HG02610 (cell line): Measurements from ENCODE around the gene FYN.
"Not testable (repeated sequence)": the region's sequence is repeated elsewhere in the genome, so short reads cannot be mapped to it uniquely, and the experiment has no call there.

Experiments used
- ATAC-seq: cut with Tn5 transposase; IDR thresholded peaks from one replicate; pipeline ENCODE4 v1.9.1; 2021; ENCODE audit warnings: mild to moderate bottlenecking, moderate library complexity; ENCODE audit not compliant: unreplicated experiment

The FYN gene

GRCh38 chr6:111792914-111793700 is 80.1 kb downstream of the FYN start:
- ATAC-seq, result no peak

- no peak for ATAC-seq
These were observed 81.0 kb downstream of the FYN start for GRCh38 chr6:111792241-111792640.

- no peak for ATAC-seq
These were observed 81.8 kb downstream of the FYN start for GRCh38 chr6:111791415-111791814.

GRCh38 chr6:111789598-111789997 is 83.7 kb downstream of the FYN start:
- no peak for ATAC-seq

- no peak for ATAC-seq
These were observed 84.6 kb downstream of the FYN start for GRCh38 chr6:111788379-111789276.

GRCh38 chr6:111786151-111786550 is 87.1 kb downstream of the FYN start:
- not testable (repeated sequence) for ATAC-seq

- no peak for ATAC-seq
These were observed 88.8 kb downstream of the FYN start for GRCh38 chr6:111784433-111784832.

- no peak for ATAC-seq
These were observed 90.3 kb downstream of the FYN start for GRCh38 chr6:111782887-111783466.

GRCh38 chr6:111782192-111782809 is 91.0 kb downstream of the FYN start:
- no peak for ATAC-seq

- no peak for ATAC-seq
These were observed 92.1 kb downstream of the FYN start for GRCh38 chr6:111781041-111781708.

GRCh38 chr6:111780393-111780792 is 92.9 kb downstream of the FYN start:
- ATAC-seq, result no peak

GRCh38 chr6:111779660-111780059 is 93.6 kb downstream of the FYN start:
- ATAC-seq, result no peak

GRCh38 chr6:111779031-111779430 is 94.2 kb downstream of the FYN start:
- no peak for ATAC-seq

- ATAC-seq, result no peak
These were observed 95.9 kb downstream of the FYN start for GRCh38 chr6:111777357-111777756.

- ATAC-seq, result peak; percentile 31
These were observed 96.7 kb downstream of the FYN start for GRCh38 chr6:111776236-111777221.

GRCh38 chr6:111775145-111775922 is 97.9 kb downstream of the FYN start:
- no peak for ATAC-seq

- no peak for ATAC-seq
These were observed 98.9 kb downstream of the FYN start for GRCh38 chr6:111774346-111774703.

- ATAC-seq, result no peak
These were observed 99.5 kb downstream of the FYN start for GRCh38 chr6:111773501-111774345.
